Neutrophil (primary cell): ENCODE measurements around the gene ANKS1B.

Experiments used
- H3K27ac ChIP-seq: fragments of 200-600 bp; sonication (generic); 2 replicates; pipeline ENCODE4 v1.5.1; 2016; ENCODE audit warnings: mild to moderate bottlenecking, moderate library complexity
- H3K27me3 ChIP-seq: fragments of 200-600 bp; sonication (generic); 2 replicates; pipeline ENCODE4 v1.6.0; 2016; ENCODE audit warnings: mild to moderate bottlenecking
- H3K36me3 ChIP-seq: fragments of 200-600 bp; sonication (generic); 2 replicates; pipeline ENCODE4 v1.5.1; 2017
- H3K4me1 ChIP-seq, 2 experiments: fragments of 200-600 bp in 1 of 2; sonication (generic) in 1 of 2; 1 replicate in 1 of 2; 2 replicates in 1 of 2; pipeline versions ENCODE4 v1.5.1 to v1.6.1; 2013 to 2016; ENCODE audit warnings: low read depth in 1 of 2, low read length in 1 of 2, mild to moderate bottlenecking in 1 of 2, moderate library complexity in 1 of 2; ENCODE audit not compliant: control insufficient read depth in 1 of 2, insufficient read depth in 1 of 2
- H3K4me3 ChIP-seq, 2 experiments: fragments of 200-600 bp in 1 of 2; sonication (generic) in 1 of 2; 1 replicate in 1 of 2; 2 replicates in 1 of 2; pipeline ENCODE4 v1.5.1; 2013 to 2016; ENCODE audit warnings: low read depth in 1 of 2, low read length in 1 of 2, mild to moderate bottlenecking in 1 of 2, moderate library complexity in 1 of 2
- H3K9me3 ChIP-seq: fragments of 200-600 bp; sonication (generic); 2 replicates; pipeline ENCODE4 v1.5.1; 2016
- CTCF ChIP-seq: fragments of 200-600 bp; sonication (generic); IDR thresholded peaks from 2 replicates; pipeline ENCODE4 v1.5.1; 2016; ENCODE audit warnings: antibody characterized with exemption

ANKS1B gene

GRCh38 chr12:99110212-99110611 lies 874.5 kb downstream of the ANKS1B start:
- TF ChIP-seq CTCF, result no peak
- Histone ChIP-seq H3K4me1 (no peaks in the 10 kb centered on the region), H3K27ac (no peak overlapping the region), H3K4me3 (no peak overlapping the region), H3K36me3 (no peaks in the 10 kb centered on the region), H3K27me3 (no peaks in the 10 kb centered on the region), H3K9me3 (no peaks in the 10 kb centered on the region)

- H3K36me3 ChIP-seq, result no peaks in the 10 kb centered on the region
- no peak overlapping the region for H3K27ac ChIP-seq
- no peaks in the 10 kb centered on the region for H3K9me3 ChIP-seq
- TF ChIP-seq CTCF, result no peak
- H3K4me3 ChIP-seq, result no peak overlapping the region
- no peaks in the 10 kb centered on the region for H3K27me3 ChIP-seq
- no peaks in the 10 kb centered on the region for H3K4me1 ChIP-seq
These were observed 875.8 kb downstream of the ANKS1B start for GRCh38 chr12:99108924-99109323.

- H3K27ac ChIP-seq, result no peak overlapping the region
- H3K27me3 ChIP-seq, result no peaks in the 10 kb centered on the region
- H3K4me1 ChIP-seq, result no peaks in the 10 kb centered on the region
- no peaks in the 10 kb centered on the region for H3K36me3 ChIP-seq
- no peak overlapping the region for H3K4me3 ChIP-seq
- TF ChIP-seq CTCF, result no peak
- no peaks in the 10 kb centered on the region for H3K9me3 ChIP-seq
These were observed 885.0 kb downstream of the ANKS1B start for GRCh38 chr12:99099786-99100185.

GRCh38 chr12:99097171-99097570 lies 887.6 kb downstream of the ANKS1B start:
- TF ChIP-seq CTCF, result no peak
- H3K36me3 ChIP-seq, result no peaks in the 10 kb centered on the region
- H3K9me3 ChIP-seq, result no peaks in the 10 kb centered on the region
- H3K27ac ChIP-seq, result no peak overlapping the region
- H3K27me3 ChIP-seq, result no peaks in the 10 kb centered on the region
- no peak overlapping the region for H3K4me3 ChIP-seq
- no peaks in the 10 kb centered on the region for H3K4me1 ChIP-seq

GRCh38 chr12:99093166-99093565 lies 891.6 kb downstream of the ANKS1B start:
- H3K27me3 ChIP-seq, result no peaks in the 10 kb centered on the region
- H3K4me3 ChIP-seq, result no peak overlapping the region
- H3K27ac ChIP-seq, result no peak overlapping the region
- H3K36me3 ChIP-seq, result no peaks in the 10 kb centered on the region
- TF ChIP-seq CTCF, result no peak
- H3K9me3 ChIP-seq, result no peaks in the 10 kb centered on the region
- H3K4me1 ChIP-seq, result no peaks in the 10 kb centered on the region
